OCI-LY7 (cell line): ENCODE results near the gene TPCN2. TPM values are rescaled to one million over a fixed set of nuclear protein-coding genes. Genes with fewer than 3 reads are reported as not detected.

Experiments used
- BruUV-seq: library from RNA; stranded (reverse); fragments of 400-500 nt; replicated peaks from 2 replicates; lab custom pipeline; 2021; lab: Mats Ljungman, UMichigan
- CTCF ChIA-PET: fragments of 300-600 bp; sonication (Branson Sonifier 250); formaldehyde crosslinking; loops from one replicate; lab custom pipeline; 2022; ENCODE audit warnings: antibody characterized with exemption; ENCODE audit not compliant: unreplicated experiment; lab: Charles Lee
- POLR2A ChIA-PET: fragments of 300-600 bp; sonication (Branson Sonifier 250); formaldehyde crosslinking; loops from one replicate; lab custom pipeline; 2022; ENCODE audit warnings: antibody characterized with exemption; lab: Charles Lee
- DNase-seq: peaks from one replicate; pipeline ENCODE4 v3.0.0-alpha.2; 2015; ENCODE audit warnings: low spot score
- H2AFZ ChIP-seq: fragments of 200-600 bp; sonication (generic), shearing (Covaris generic); 2 replicates; pipeline ENCODE4 v1.6.1; 2014; ENCODE audit warnings: mild to moderate bottlenecking, antibody characterized with exemption, low read length, moderate library complexity
- H3K27ac ChIP-seq: fragments of 200-600 bp; sonication (generic); 2 replicates; pipeline ENCODE4 v1.5.1; 2014; ENCODE audit warnings: mixed run types, low read depth, mild to moderate bottlenecking, moderate library complexity, low read length, inconsistent platforms; ENCODE audit not compliant: poor library complexity, severe bottlenecking
- H3K36me3 ChIP-seq: fragments of 200-600 bp; sonication (generic); 2 replicates; pipeline ENCODE4 v1.6.1; 2014; ENCODE audit warnings: mild to moderate bottlenecking, antibody characterized with exemption, low read length, moderate library complexity, mixed read lengths; ENCODE audit not compliant: insufficient read depth
- H3K4me1 ChIP-seq: fragments of 200-600 bp; sonication (generic); 2 replicates; pipeline ENCODE4 v1.5.1; 2014; ENCODE audit warnings: mild to moderate bottlenecking, low read length; ENCODE audit not compliant: insufficient read depth, poor library complexity, severe bottlenecking
- H3K4me2 ChIP-seq: fragments of 200-600 bp; sonication (generic); 2 replicates; pipeline ENCODE4 v1.6.1; 2014; ENCODE audit warnings: mild to moderate bottlenecking, low read length
- H3K4me3 ChIP-seq: fragments of 200-600 bp; sonication (generic); 2 replicates; pipeline ENCODE4 v1.5.1; 2014; ENCODE audit warnings: mild to moderate bottlenecking, low read depth, low read length; ENCODE audit not compliant: poor library complexity, severe bottlenecking
- H3K79me2 ChIP-seq: fragments of 200-600 bp; sonication (generic); 2 replicates; pipeline ENCODE4 v1.6.1; 2016; ENCODE audit warnings: low read depth, mild to moderate bottlenecking, low read length, moderate library complexity, mixed read lengths; ENCODE audit not compliant: insufficient read depth
- H3K9me2 ChIP-seq: fragments of 200-600 bp; sonication (generic); 2 replicates; pipeline ENCODE4 v1.6.1; 2016; ENCODE audit warnings: mild to moderate bottlenecking, low read length, mixed read lengths; ENCODE audit not compliant: insufficient read depth
- H3K9me3 ChIP-seq: fragments of 200-600 bp; sonication (generic); 2 replicates; pipeline ENCODE4 v1.6.1; 2014; ENCODE audit warnings: mild to moderate bottlenecking, mixed run types, low read length, mixed read lengths
- H4K20me1 ChIP-seq: fragments of 200-600 bp; sonication (generic); 2 replicates; pipeline ENCODE4 v1.6.1; 2014; ENCODE audit warnings: mild to moderate bottlenecking, antibody characterized with exemption, low read length, moderate library complexity, mixed read lengths; ENCODE audit not compliant: insufficient read depth
- EZH2phosphoT487 ChIP-seq: fragments of 200-600 bp; sonication (generic); IDR thresholded peaks from 2 replicates; pipeline ENCODE4 v1.6.1; 2018; ENCODE audit warnings: low read depth, borderline replicate concordance, mild to moderate bottlenecking, mixed run types, antibody characterized with exemption, low read length, moderate library complexity, mixed read lengths
- intact Hi-C: fragments of 100-400 bp; cut with micrococcal nuclease; formaldehyde crosslinking; loops from one replicate; pipeline ENCODE4 v1.10.0; 2022; ENCODE audit not compliant: unreplicated experiment
- total RNA-seq, 2 experiments: library from RNA; depleted of rRNA in 1 of 2; stranded (reverse); fragments of >200 nt in 1 of 2; shearing (Covaris generic) in 1 of 2; gene quantifications; 2 replicates each; pipeline ENCODE4 v1.2.3, GENCODE V29; 2014 to 2022
- TF ChIP-seq, protein P1 (sequence below): fragments of 200-600 bp; sonication (generic); conservative IDR thresholded peaks from 2 replicates; pipeline ENCODE4 v1.5.1; 2014; ENCODE audit warnings: mild to moderate bottlenecking, antibody characterized with exemption, low read length, moderate library complexity, mixed read lengths

The TPCN2 gene
- total RNA-seq, 2 experiments from 2014 or later, result 21.5 to 65.2 TPM

DNA sequence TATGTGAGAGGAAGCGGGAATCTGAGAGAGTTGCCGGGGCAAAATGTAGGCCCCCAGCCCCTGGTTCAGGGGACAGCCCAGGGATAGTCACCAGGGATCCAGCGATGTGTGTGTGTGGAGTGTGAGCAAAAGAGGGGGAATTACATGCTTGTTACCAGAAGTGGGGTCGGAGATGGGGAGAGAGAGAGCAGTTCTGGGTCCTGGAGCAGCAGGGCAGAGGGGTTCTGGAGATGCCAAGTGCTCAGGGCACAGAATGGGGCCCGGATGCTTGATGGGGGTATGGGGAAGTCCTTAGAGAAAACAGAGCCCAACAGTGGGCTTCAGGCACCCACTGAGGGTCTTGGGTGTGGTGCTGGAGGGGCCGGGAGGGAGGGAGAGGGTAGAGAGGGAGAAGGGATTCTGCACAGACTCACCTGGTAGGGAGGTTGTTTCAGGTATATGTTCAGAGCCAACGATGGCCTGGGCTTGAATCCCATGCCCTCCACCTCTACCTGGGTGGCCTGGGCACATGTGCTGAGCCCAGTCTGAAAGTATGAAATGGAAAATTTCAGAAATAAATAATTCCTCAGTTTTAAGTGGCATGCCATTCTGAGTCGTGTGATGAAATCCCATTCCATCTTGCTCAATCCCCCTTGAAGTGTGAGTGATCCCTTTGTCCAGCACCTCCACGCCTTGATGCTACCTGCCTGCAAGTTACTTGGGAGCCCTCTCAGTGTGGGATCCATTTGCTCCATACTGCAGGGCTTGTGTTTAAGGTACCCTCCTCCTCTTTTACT, 119.4 kb downstream of the TPCN2 start:
- Histone ChIP-seq H3K4me2 (no peak overlapping the region), H3K9me3 (no peaks in the 10 kb centered on the region), H3K36me3 (no peaks in the 10 kb centered on the region), H2AFZ (no peak overlapping the region), H3K9me2 (no peaks in the 10 kb centered on the region), H4K20me1 (no peaks in the 10 kb centered on the region), H3K79me2 (no peaks in the 10 kb centered on the region), H3K4me3 (no peak overlapping the region), H3K27ac (no peak overlapping the region), H3K4me1 (no peaks in the 10 kb centered on the region)
- ChIA-PET POLR2A (no interaction called here), CTCF (no interaction called here)
- TF ChIP-seq EZH2phosphoT487, result no peak
- TF ChIP-seq, protein P1, sequence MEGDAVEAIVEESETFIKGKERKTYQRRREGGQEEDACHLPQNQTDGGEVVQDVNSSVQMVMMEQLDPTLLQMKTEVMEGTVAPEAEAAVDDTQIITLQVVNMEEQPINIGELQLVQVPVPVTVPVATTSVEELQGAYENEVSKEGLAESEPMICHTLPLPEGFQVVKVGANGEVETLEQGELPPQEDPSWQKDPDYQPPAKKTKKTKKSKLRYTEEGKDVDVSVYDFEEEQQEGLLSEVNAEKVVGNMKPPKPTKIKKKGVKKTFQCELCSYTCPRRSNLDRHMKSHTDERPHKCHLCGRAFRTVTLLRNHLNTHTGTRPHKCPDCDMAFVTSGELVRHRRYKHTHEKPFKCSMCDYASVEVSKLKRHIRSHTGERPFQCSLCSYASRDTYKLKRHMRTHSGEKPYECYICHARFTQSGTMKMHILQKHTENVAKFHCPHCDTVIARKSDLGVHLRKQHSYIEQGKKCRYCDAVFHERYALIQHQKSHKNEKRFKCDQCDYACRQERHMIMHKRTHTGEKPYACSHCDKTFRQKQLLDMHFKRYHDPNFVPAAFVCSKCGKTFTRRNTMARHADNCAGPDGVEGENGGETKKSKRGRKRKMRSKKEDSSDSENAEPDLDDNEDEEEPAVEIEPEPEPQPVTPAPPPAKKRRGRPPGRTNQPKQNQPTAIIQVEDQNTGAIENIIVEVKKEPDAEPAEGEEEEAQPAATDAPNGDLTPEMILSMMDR, result no peak
- intact Hi-C loops, result no loop called here
- DNase-seq, result no peak
- BruUV-seq, result no TSS peak

DNA sequence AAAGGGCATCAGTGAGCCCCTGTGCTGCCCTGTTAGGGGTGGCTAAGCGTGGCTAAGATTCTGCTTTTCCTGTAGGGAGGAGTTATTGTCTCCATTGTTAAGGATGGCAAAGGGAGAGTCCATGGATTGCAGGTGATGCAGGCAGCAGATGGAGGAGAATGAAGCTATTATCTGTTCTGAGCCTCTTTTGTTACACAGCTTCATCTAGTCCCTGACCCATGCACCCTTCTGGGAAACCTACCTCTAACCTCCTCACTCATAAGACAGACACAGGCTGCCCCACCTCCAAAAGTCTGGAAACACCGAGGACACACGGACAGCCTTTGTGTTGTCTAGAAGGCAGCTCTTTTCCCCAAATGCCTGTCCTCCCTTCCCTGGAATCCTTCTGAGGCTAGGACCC, 120.7 kb downstream of the TPCN2 start:
- intact Hi-C loops, result no loop called here
- ChIA-PET CTCF (no interaction called here), POLR2A (no interaction called here)
- H3K4me1 ChIP-seq, result no peaks in the 10 kb centered on the region
- H3K4me3 ChIP-seq, result no peak overlapping the region
- H3K79me2 ChIP-seq, result no peaks in the 10 kb centered on the region
- no peaks in the 10 kb centered on the region for H3K9me2 ChIP-seq
- BruUV-seq, result no TSS peak
- no peak overlapping the region for H3K4me2 ChIP-seq
- no peak for DNase-seq
- no peak for TF ChIP-seq EZH2phosphoT487
- TF ChIP-seq, protein P1, result no peak
- no peaks in the 10 kb centered on the region for H4K20me1 ChIP-seq
- no peaks in the 10 kb centered on the region for H3K36me3 ChIP-seq
- H2AFZ ChIP-seq, result no peak overlapping the region
- no peak overlapping the region for H3K27ac ChIP-seq
- no peaks in the 10 kb centered on the region for H3K9me3 ChIP-seq

DNA sequence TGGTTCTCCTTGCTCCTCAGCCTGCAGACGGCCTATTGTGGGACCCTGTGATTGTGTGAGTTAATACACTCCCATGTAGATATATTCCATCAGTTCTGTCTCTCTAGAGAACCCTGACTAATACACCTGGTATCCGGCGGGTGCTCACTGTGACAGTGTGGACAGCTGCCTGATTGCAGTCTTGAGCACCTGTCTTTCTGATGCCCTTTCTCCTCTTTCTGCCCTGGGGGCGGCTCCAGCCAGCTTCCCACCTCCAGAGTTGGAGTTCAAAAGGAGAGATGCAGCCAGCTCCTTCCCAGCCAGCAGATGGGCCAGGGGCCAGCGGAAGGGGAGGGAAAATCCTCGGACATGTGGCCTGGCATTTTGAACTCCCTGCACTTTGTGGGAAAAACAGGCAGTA, 122.0 kb downstream of the TPCN2 start:
- no peak for DNase-seq
- H3K36me3 ChIP-seq, result no peaks in the 10 kb centered on the region
- no peak overlapping the region for H3K4me2 ChIP-seq
- no peak overlapping the region for H3K4me3 ChIP-seq
- no peaks in the 10 kb centered on the region for H3K9me2 ChIP-seq
- H4K20me1 ChIP-seq, result no peaks in the 10 kb centered on the region
- H3K79me2 ChIP-seq, result no peaks in the 10 kb centered on the region
- H3K9me3 ChIP-seq, result no peaks in the 10 kb centered on the region
- TF ChIP-seq EZH2phosphoT487, result no peak
- no TSS peak for BruUV-seq
- H3K4me1 ChIP-seq, result no peaks in the 10 kb centered on the region
- intact Hi-C loops, result no loop called here
- ChIA-PET CTCF (no interaction called here), POLR2A (no interaction called here)
- H3K27ac ChIP-seq, result no peak overlapping the region
- no peak overlapping the region for H2AFZ ChIP-seq
